Spleen (tissue), 11 donors: ENCODE measurements around the gene NPTN. TPM values are rescaled to one million over a fixed set of nuclear protein-coding genes. Genes with fewer than 3 reads are reported as not detected.
A peak's percentile ranks its signal among the peaks of the same experiment; 100 is the strongest.

Experiments used
- DNase-seq: peaks from one replicate; pipeline ENCODE4 v3.0.0-alpha.2; 2020
- H3K27ac ChIP-seq, 8 donors: fragments of 200-600 bp; sonication (generic) in 7 of 8; 1 replicate in 4 of 8; 2 replicates in 4 of 8; pipeline versions ENCODE4 v1.5.0 to v1.8.0; 2016 to 2021; ENCODE audit warnings: inconsistent platforms in 4 of 8, mild to moderate bottlenecking in 4 of 8, moderate library complexity in 1 of 8
- H3K27me3 ChIP-seq, 7 donors: fragments of 200-600 bp; sonication (generic) in 6 of 7; replicated peaks in 1 of 7; 1 replicate in 4 of 7; 2 replicates in 3 of 7; pipeline versions ENCODE4 v1.5.0 to v1.8.0; 2016 to 2021; ENCODE audit warnings: inconsistent platforms in 3 of 7, mild to moderate bottlenecking in 1 of 7
- H3K36me3 ChIP-seq, 6 donors: fragments of 200-600 bp; sonication (generic) in 5 of 6; 1 replicate in 4 of 6; 2 replicates in 2 of 6; pipeline versions ENCODE4 v1.5.0 to v1.8.0; 2016 to 2021; ENCODE audit warnings: inconsistent platforms in 2 of 6
- H3K4me1 ChIP-seq, 6 donors: fragments of 200-600 bp; sonication (generic) in 5 of 6; 1 replicate in 3 of 6; 2 replicates in 3 of 6; pipeline versions ENCODE4 v1.5.0 to v1.8.0; 2016 to 2021; ENCODE audit warnings: inconsistent platforms in 3 of 6
- H3K4me3 ChIP-seq, 8 donors: fragments of 200-600 bp; sonication (generic) in 7 of 8; 1 replicate in 4 of 8; 2 replicates in 4 of 8; pipeline versions ENCODE4 v1.5.0 to v1.8.0; 2016 to 2021; ENCODE audit warnings: inconsistent platforms in 4 of 8, mild to moderate bottlenecking in 4 of 8, moderate library complexity in 2 of 8
- H3K9me3 ChIP-seq, 8 donors: fragments of 200-600 bp; sonication (generic) in 7 of 8; 1 replicate in 4 of 8; 2 replicates in 4 of 8; pipeline versions ENCODE4 v1.5.0 to v1.8.0; 2016 to 2021; ENCODE audit warnings: inconsistent platforms in 4 of 8
- POLR2A ChIP-seq, 3 donors: fragments of 450-650 bp; IDR thresholded peaks; one replicate each; pipeline ENCODE4 v1.5.1; 2017; ENCODE audit warnings: antibody characterized with exemption in 3 of 3, mild to moderate bottlenecking in 1 of 3
- POLR2AphosphoS5 ChIP-seq, 3 donors: sonication (generic); formaldehyde crosslinking; IDR thresholded peaks; one replicate each; pipeline ENCODE4 v1.5.1; 2017; ENCODE audit warnings: antibody characterized with exemption in 3 of 3
- WGBS, 5 donors: extraction: QIAGEN DNeasy Blood & Tissue Kit in 3 of 5; methylation state at CpG; one replicate each; pipeline versions ENCODE4 v1.1.5 to v1.1.7; 2013 to 2018; 5-methylcytosine and 5-hydroxymethylcytosine counted together
- intact Hi-C: fragments of 100-400 bp; cut with DNase I; formaldehyde crosslinking; loops from one replicate; pipeline ENCODE4 v1.15.0; 2023; ENCODE audit warnings: low total_unique reads
- polyA plus RNA-seq, 3 donors: library from polyadenylated mRNA; stranded (reverse); fragments of 200-250 nt; gene quantifications; one replicate each; pipeline ENCODE4 v1.2.1, GENCODE V29; 2013
- total RNA-seq, 7 donors: library from RNA; depleted of rRNA in 3 of 7; stranded (reverse); fragments of >200 nt in 3 of 7; fragmentation: NEBNext Ultra II Directional in 4 of 7; extraction: Animal tissue kit (Norgen Biotek cat#: 25700) in 4 of 7; gene quantifications; one replicate each; pipeline versions ENCODE4 v1.1.0 to v1.2.1, GENCODE V29; 2016 to 2021
- TF ChIP-seq, protein P1 (sequence below), 11 experiments: fragments of 200-600 bp in 7 of 11; fragments of 450-650 bp in 4 of 11; sonication (generic) in 4 of 11; IDR thresholded peaks in 8 of 11; conservative IDR thresholded peaks in 3 of 11; 1 replicate in 7 of 11; 2 replicates in 4 of 11; pipeline versions ENCODE4 v1.4.0 to v1.8.0; 2016 to 2021; ENCODE audit warnings: antibody characterized with exemption in 11 of 11, inconsistent platforms in 4 of 11, mild to moderate bottlenecking in 1 of 11
- donor health status: healthy with polysubstance abuse.
- donor health status: DM: no; HTN: no; CAD: no; lungs with moderate emphysema.
- donor health status: DM: no; HTN: no; CAD: no.
- donor health status: Bipolar disorder and iron deficiency.
- donor health status: healthy.
- donor health status: DM: no; HTN: no; CAD: no.
- donor health status: DM: yes; HTN: yes; CAD: no.

NPTN gene
- total and polyA plus RNA-seq, 10 donors, result 18.9 to 130 (median 99.4) TPM

DNA sequence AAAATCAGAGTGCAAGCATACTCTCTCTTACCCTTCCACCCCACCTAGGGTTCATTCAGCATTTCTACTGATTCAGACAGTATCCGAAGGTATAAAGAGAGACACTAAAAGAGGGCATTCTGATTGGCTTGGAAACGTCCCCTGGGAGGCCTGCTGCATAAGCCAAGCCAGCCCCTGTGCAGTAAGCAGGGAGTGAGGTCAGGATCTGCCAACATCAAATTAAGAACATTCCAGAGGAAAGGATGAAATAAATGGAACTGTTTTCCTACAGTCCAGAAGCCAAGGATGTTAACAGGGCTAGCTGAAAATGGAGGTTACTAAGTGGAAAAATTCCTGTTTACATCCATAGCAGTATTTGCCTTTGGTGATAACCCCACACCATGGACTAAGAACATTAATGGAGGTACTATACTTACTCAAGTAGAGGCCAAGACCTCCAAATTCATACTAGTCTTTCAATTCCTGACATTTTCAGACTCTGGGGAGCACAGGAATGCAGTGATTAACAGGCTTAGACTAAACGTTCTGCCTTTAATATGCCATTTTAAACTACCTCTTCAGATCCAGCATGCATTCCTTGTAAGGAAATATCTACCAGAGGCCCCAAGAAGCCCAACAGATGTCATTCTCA lies 34.5 kb downstream of the NPTN start:
- Histone ChIP-seq H3K9me3 (no peaks in the 10 kb centered on the region), H3K4me1 (peaks cover 11 to 98% (median 62%) of the 10 kb centered on the region in 6 donors), H3K36me3 (peaks cover 0 to 24% (median 0%) of the 10 kb centered on the region in 6 donors), H3K4me3 (no peak overlapping the region), H3K27me3 (no peaks in the 10 kb centered on the region), H3K27ac (peak overlapping the region in 2 of 8 donors; percentile 12 to 22)
- 63 to 78% (median 73%) methylated on average over 3 of the region's 3 CpGs for WGBS, 5 donors
- intact Hi-C loops, result no loop called here
- no peak for TF ChIP-seq POLR2AphosphoS5 (IDR thresholded peaks at IDR 0.05)
- no peak for TF ChIP-seq POLR2A (IDR thresholded peaks at IDR 0.05)
- TF ChIP-seq, protein P1, sequence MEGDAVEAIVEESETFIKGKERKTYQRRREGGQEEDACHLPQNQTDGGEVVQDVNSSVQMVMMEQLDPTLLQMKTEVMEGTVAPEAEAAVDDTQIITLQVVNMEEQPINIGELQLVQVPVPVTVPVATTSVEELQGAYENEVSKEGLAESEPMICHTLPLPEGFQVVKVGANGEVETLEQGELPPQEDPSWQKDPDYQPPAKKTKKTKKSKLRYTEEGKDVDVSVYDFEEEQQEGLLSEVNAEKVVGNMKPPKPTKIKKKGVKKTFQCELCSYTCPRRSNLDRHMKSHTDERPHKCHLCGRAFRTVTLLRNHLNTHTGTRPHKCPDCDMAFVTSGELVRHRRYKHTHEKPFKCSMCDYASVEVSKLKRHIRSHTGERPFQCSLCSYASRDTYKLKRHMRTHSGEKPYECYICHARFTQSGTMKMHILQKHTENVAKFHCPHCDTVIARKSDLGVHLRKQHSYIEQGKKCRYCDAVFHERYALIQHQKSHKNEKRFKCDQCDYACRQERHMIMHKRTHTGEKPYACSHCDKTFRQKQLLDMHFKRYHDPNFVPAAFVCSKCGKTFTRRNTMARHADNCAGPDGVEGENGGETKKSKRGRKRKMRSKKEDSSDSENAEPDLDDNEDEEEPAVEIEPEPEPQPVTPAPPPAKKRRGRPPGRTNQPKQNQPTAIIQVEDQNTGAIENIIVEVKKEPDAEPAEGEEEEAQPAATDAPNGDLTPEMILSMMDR (IDR thresholded peaks at IDR 0.05 in 8 of 11, conservative IDR thresholded peaks at IDR 0.05 in 3 of 11), result no peak
- no peak for DNase-seq

DNA sequence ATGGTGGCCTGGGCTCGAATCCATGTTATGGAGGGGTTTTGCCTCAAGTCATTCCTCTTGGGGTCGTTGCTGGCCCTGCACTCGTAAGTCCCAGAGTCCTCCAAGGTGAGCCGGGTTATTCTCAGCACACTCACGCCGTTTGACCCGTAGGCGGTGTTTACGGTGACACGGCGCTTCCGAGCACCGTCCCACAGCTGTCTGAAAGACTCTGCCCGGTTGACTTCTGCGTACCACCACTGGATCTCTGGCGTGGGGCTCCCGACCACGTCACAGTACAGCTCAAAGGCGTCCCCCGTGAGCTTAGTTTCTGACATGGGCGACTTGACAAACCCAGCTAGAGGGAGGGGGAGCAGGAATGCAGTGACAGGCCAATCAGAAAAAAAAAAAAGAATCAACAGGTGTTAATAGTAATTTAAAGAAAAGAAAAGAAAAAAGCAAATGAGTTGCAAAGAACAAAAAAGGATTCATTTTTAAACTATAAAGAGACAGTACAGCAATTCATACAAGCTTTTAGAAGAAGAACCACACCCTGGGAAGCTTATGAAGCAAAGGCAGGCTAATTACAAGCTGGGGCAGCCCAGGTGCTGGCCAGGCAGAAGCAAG lies 36.1 kb downstream of the NPTN start:
- Histone ChIP-seq H3K36me3 (peaks cover 0 to 31% (median 0%) of the 10 kb centered on the region in 6 donors), H3K27ac (no peak overlapping the region), H3K27me3 (no peaks in the 10 kb centered on the region), H3K4me1 (peaks cover 2 to 93% (median 50%) of the 10 kb centered on the region in 6 donors), H3K4me3 (no peak overlapping the region), H3K9me3 (no peaks in the 10 kb centered on the region)
- intact Hi-C loops, result no loop called here
- WGBS, 5 donors, result 94 to 97% (median 95%) methylated on average over 21 of the region's 21 CpGs
- DNase-seq, result no peak
- TF ChIP-seq, protein P1 (IDR thresholded peaks at IDR 0.05 in 8 of 11, conservative IDR thresholded peaks at IDR 0.05 in 3 of 11), result no peak
- TF ChIP-seq POLR2AphosphoS5 (IDR thresholded peaks at IDR 0.05), result no peak
- TF ChIP-seq POLR2A (IDR thresholded peaks at IDR 0.05), result no peak

DNA sequence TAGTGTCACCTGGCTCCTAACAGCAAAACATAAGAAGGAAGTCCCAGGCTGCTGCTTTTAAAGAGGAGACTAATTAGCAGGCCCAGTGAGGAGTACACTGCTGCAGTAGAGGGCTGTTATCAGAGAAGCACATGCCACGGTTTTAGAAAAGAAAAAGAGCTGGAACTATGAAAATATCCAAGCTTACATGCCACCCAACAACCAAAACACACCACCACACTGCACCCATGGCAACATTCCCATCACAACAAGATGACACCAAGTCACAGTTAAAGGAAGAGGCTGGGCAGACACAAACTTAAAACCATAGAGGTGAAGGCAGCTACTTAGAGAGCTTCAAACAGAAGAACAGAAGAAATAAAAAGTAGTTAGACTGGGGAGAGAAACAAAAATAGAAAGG lies 37.0 kb downstream of the NPTN start:
- no peak overlapping the region for H3K4me3 ChIP-seq
- H3K36me3 ChIP-seq, result peaks cover 0 to 40% (median 4%) of the 10 kb centered on the region in 6 donors
- WGBS, 5 donors, result 43 to 64% (median 61%) methylated on average over 1 of the region's 1 CpG
- no peaks in the 10 kb centered on the region for H3K27me3 ChIP-seq
- peaks cover 0 to 83% (median 40%) of the 10 kb centered on the region in 6 donors for H3K4me1 ChIP-seq
- H3K9me3 ChIP-seq, result no peaks in the 10 kb centered on the region
- peak overlapping the region in 1 of 8 donors; percentile 2 for H3K27ac ChIP-seq
- TF ChIP-seq, protein P1 (IDR thresholded peaks at IDR 0.05 in 8 of 11, conservative IDR thresholded peaks at IDR 0.05 in 3 of 11), result no peak
- TF ChIP-seq POLR2AphosphoS5 (IDR thresholded peaks at IDR 0.05), result no peak
- no peak for TF ChIP-seq POLR2A (IDR thresholded peaks at IDR 0.05)
- intact Hi-C loops, result no loop called here
- DNase-seq, result no peak

DNA sequence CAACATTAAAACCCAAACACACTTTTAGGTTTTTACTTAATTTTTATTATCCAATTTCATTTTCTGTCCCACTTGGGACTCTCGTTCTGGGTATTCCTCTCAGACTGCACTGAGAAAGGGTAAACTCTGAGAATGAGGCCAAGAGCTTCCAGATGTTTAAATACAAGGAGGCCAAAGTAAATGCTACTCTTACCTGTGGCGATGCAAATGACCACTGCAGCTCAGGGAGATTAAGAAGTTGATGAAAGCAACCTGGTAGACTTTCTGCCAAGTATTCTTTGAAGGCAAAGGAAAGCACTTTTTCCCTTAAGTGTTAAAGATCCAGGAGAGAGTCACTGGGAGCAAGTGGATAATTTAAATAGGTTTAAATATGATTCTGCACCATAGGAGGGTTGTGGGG lies 39.1 kb downstream of the NPTN start:
- H3K27ac ChIP-seq, result no peak overlapping the region
- peaks cover 0 to 61% (median 11%) of the 10 kb centered on the region in 6 donors for H3K36me3 ChIP-seq
- no peak overlapping the region for H3K4me3 ChIP-seq
- H3K27me3 ChIP-seq, result no peaks in the 10 kb centered on the region
- TF ChIP-seq, protein P1 (IDR thresholded peaks at IDR 0.05 in 8 of 11, conservative IDR thresholded peaks at IDR 0.05 in 3 of 11), result no peak
- TF ChIP-seq POLR2A (IDR thresholded peaks at IDR 0.05) (no peak), POLR2AphosphoS5 (IDR thresholded peaks at IDR 0.05) (no peak)
- H3K4me1 ChIP-seq, result peaks cover 0 to 62% (median 32%) of the 10 kb centered on the region in 6 donors
- 91 to 95% (median 93%) methylated on average over 2 of the region's 2 CpGs for WGBS, 5 donors
- H3K9me3 ChIP-seq, result no peaks in the 10 kb centered on the region
- intact Hi-C loops, result no loop called here
- DNase-seq, result no peak
